ENCODE results near the gene DRAM1.

DNA sequence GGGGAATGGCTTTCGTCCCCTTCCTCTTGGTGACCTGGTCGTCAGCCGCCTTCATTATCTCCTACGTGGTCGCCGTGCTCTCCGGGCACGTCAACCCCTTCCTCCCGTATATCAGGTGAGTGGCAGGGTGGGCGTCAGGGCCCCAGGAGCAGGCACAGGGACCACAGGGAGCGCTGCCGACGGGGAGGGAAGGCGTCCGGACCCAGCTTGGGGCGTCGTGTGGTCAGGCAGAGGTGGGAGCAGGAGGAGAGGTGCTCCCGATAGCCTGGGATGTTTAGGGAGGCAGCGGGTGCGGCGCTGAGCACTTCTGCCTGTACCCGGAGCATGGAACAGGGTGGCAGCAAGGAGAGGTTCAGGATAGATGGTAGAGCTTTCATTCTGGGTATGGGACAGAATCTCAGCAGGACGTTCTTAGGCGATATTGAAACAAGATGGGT is 444 bp downstream of the DRAM1 start:
- TF ChIP-seq POLR2AphosphoS5 (IDR thresholded peaks at IDR 0.05; ENCODE audit: low read depth, low read length) (no peak), TAF1 (IDR thresholded peaks at IDR 0.05; ENCODE audit: borderline replicate concordance, low read depth, low read length) (0 out of 2 replicates have a peak, but pooled peaks have one; percentile 20), POLR2A (IDR thresholded peaks at IDR 0.05; ENCODE audit: low read depth, low read length) (no peak)

All from GM12892 (cell line).